IPS-20b (cell line): Measurements from ENCODE around the gene MAN2B1.
"Not testable (repeated sequence)": the region's sequence is repeated elsewhere in the genome, so short reads cannot be mapped to it uniquely, and the experiment has no call there.

Experiments
- H3K27ac ChIP-seq: one replicate; pipeline ENCODE4 v1.5.1; 2013; ENCODE audit warnings: low read length
- H3K27me3 ChIP-seq: 2 replicates; pipeline ENCODE4 v1.6.1; 2013; ENCODE audit warnings: mild to moderate bottlenecking, low read length, inconsistent platforms; ENCODE audit not compliant: insufficient read depth
- H3K36me3 ChIP-seq: 2 replicates; pipeline ENCODE4 v1.6.1; 2013; ENCODE audit warnings: low read depth, mild to moderate bottlenecking, inconsistent platforms, low read length, moderate library complexity; ENCODE audit not compliant: insufficient read depth
- H3K4me1 ChIP-seq: 2 replicates; pipeline ENCODE4 v1.6.1; 2013; ENCODE audit warnings: mild to moderate bottlenecking, control low read depth, inconsistent platforms, low read length, moderate library complexity; ENCODE audit not compliant: insufficient read depth
- H3K4me3 ChIP-seq: 2 replicates; pipeline ENCODE4 v1.5.1; 2013; ENCODE audit warnings: mild to moderate bottlenecking, low read length, inconsistent platforms
- H3K9ac ChIP-seq: 2 replicates; pipeline ENCODE4 v1.6.1; 2013; ENCODE audit warnings: low read depth, mild to moderate bottlenecking, inconsistent platforms, low read length, moderate library complexity
- H3K9me3 ChIP-seq: 2 replicates; pipeline ENCODE4 v1.6.1; 2013; ENCODE audit warnings: mild to moderate bottlenecking, low read depth, low read length, inconsistent platforms; ENCODE audit not compliant: insufficient read depth

MAN2B1 gene

DNA sequence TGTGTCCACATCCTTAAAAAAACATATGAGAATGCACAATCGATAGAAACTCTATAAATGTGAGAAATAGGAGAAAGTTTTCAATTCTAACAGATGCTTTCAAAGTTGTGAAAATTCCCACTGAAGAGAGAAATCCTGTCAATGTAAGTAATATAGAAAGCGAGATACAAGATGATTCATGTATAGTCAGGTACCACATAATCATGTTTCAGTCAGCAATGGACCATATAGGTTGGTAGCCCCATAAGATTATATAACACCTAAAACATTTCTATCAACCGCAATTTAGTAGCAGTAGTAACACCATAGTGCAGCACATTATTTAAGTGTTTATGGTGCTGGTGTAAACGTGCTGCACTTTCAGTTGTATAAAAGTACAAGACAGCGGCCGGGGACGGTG is 37.3 kb downstream of the MAN2B1 start:
- Histone ChIP-seq H3K36me3 (peaks cover 69% of the 10 kb centered on the region), H3K4me1 (no peaks in the 10 kb centered on the region), H3K9ac (no peak overlapping the region), H3K4me3 (no peak overlapping the region), H3K27ac (no peak overlapping the region), H3K9me3 (peaks cover 50% of the 10 kb centered on the region), H3K27me3 (no peaks in the 10 kb centered on the region)

GRCh38 chr19:12628040-12629022 is 38.2 kb downstream of the MAN2B1 start:
- no peaks in the 10 kb centered on the region for H3K4me1 ChIP-seq
- peaks cover 50% of the 10 kb centered on the region for H3K9me3 ChIP-seq
- H3K4me3 ChIP-seq: peak overlapping the region; percentile 9; the same call in 1 of the 2 replicates
- no peak overlapping the region for H3K27ac ChIP-seq
- H3K27me3 ChIP-seq: no peaks in the 10 kb centered on the region
- no peak overlapping the region for H3K9ac ChIP-seq
- peaks cover 78% of the 10 kb centered on the region for H3K36me3 ChIP-seq

GRCh38 chr19:12626958-12627357 is 39.6 kb downstream of the MAN2B1 start:
- no peaks in the 10 kb centered on the region for H3K4me1 ChIP-seq
- H3K4me3 ChIP-seq: no peak overlapping the region
- peaks cover 80% of the 10 kb centered on the region for H3K36me3 ChIP-seq
- H3K27ac ChIP-seq: no peak overlapping the region
- H3K9me3 ChIP-seq: peaks cover 50% of the 10 kb centered on the region
- no peaks in the 10 kb centered on the region for H3K27me3 ChIP-seq
- H3K9ac ChIP-seq: no peak overlapping the region

DNA sequence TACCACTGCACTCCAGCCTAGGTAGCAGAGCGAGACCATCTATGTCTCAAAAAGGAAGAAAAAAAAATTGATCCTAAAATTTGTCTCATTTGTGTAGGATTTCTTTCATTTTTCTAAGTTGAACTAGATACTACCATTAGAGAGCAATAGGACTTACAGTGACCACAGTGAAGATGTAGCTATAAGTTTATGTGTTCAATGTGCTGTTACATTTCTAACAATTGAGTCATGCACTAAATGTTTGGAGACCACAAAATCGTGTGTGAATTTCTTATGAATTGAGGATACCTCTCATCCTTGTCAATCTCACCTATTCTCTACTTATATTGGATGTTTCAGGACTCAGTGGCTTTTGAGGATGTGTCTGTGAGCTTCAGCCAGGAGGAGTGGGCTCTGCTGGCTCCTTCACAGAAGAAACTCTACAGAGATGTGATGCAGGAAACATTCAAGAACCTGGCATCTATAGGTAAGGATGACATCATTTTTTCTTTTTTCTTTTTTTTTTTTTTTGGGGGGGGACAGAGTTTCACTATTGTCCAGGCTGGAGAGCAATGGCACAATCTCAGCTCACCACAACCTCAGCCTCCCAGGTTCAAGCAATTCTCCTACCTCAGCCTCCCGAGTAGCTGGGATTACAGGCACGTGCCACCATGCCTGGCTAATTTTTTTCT is 43.0 kb downstream of the MAN2B1 start:
- H3K4me1 ChIP-seq: no peaks in the 10 kb centered on the region
- H3K4me3 ChIP-seq: no peak overlapping the region
- H3K9ac ChIP-seq: no peak overlapping the region
- peaks cover 53% of the 10 kb centered on the region for H3K36me3 ChIP-seq
- H3K27ac ChIP-seq: no peak overlapping the region
- no peaks in the 10 kb centered on the region for H3K27me3 ChIP-seq
- H3K9me3 ChIP-seq: peaks cover 33% of the 10 kb centered on the region

GRCh38 chr19:12621253-12622024 is 45.1 kb downstream of the MAN2B1 start:
- not testable (repeated sequence) for H3K27ac ChIP-seq, H3K9ac ChIP-seq, H3K4me1 ChIP-seq, H3K4me3 ChIP-seq, H3K27me3 ChIP-seq
- peaks cover 33% of the 10 kb centered on the region for H3K36me3 ChIP-seq
- peaks cover 14% of the 10 kb centered on the region for H3K9me3 ChIP-seq

GRCh38 chr19:12617646-12618045 is 48.9 kb downstream of the MAN2B1 start:
- no peak overlapping the region for H3K9ac ChIP-seq
- H3K27me3 ChIP-seq: no peaks in the 10 kb centered on the region
- H3K9me3 ChIP-seq: peaks cover 6% of the 10 kb centered on the region; the same call in 1 of the 2 replicates
- H3K4me3 ChIP-seq: no peak overlapping the region
- H3K4me1 ChIP-seq: no peaks in the 10 kb centered on the region
- no peak overlapping the region for H3K27ac ChIP-seq
- H3K36me3 ChIP-seq: peaks cover 15% of the 10 kb centered on the region

DNA sequence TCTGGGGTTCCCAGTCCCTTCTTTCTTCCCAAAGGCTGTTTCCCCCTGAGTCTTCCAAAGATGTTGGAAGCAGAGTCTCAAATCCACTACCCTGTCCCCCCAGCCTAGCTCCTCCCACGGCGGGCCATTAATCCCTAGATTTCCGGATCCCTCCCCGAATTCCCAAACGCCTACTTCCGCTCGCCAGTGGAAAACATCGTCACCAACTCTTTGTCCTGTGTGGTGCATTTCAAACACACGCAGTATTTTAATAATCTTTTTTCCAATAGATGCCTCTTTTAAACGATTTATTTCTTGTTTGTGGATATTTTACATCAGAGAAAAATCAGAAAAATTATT is 55.2 kb downstream of the MAN2B1 start:
- H3K9me3 ChIP-seq: no peaks in the 10 kb centered on the region
- H3K27me3 ChIP-seq: no peaks in the 10 kb centered on the region
- H3K4me3 ChIP-seq: peak overlapping the region; percentile 93
- no peaks in the 10 kb centered on the region for H3K4me1 ChIP-seq
- H3K9ac ChIP-seq: peak overlapping the region; percentile 90
- H3K27ac ChIP-seq: peak overlapping the region; percentile 4
- H3K36me3 ChIP-seq: peaks cover 25% of the 10 kb centered on the region

- H3K27ac ChIP-seq: peak within 1 kb of the TSS; percentile 4
- no peaks in the 10 kb centered on the region for H3K27me3 ChIP-seq
- peaks cover 25% of the 10 kb centered on the region for H3K36me3 ChIP-seq
- peak within 1 kb of the TSS; percentile 90 for H3K9ac ChIP-seq
- H3K4me1 ChIP-seq: no peaks in the 10 kb centered on the region
- H3K9me3 ChIP-seq: no peaks in the 10 kb centered on the region
- H3K4me3 ChIP-seq: peak within 1 kb of the TSS; percentile 93
These were observed 55.8 kb downstream of the MAN2B1 start, which contains the start of the genes ZNF490 and ZNF791 for GRCh38 chr19:12610540-12611360. Gene ZNF490, minus strand, starts transcription at chr19:12610813. Its CDS starts 133 bp downstream, at chr19:12610680. Gene ZNF791, plus strand, starts transcription at chr19:12610920. Its CDS starts 160 bp downstream, at chr19:12611080.

DNA sequence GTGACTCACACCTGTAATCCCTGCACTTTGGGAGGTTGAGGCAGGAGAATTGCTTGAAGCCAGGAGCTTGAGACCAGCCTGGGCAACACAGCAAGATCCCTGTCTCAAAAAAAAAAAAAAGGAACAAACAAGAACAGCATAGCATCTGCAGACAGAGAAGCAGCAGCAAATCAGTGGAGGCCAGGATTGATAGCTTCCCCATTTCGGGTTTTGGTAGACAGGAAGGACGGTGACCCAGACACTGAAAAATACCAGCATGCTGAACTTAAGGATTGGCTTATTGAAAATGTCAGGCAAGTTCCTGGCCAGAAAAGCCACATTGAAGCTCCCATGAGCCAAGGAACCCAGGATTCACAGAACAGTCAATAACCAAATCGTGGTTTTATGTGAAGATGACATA is 58.9 kb downstream of the MAN2B1 start:
- no peak overlapping the region for H3K9ac ChIP-seq
- H3K4me3 ChIP-seq: no peak overlapping the region
- H3K27ac ChIP-seq: no peak overlapping the region
- no peaks in the 10 kb centered on the region for H3K9me3 ChIP-seq
- H3K36me3 ChIP-seq: peaks cover 10% of the 10 kb centered on the region; the same call in 1 of the 2 replicates
- no peaks in the 10 kb centered on the region for H3K27me3 ChIP-seq
- H3K4me1 ChIP-seq: no peaks in the 10 kb centered on the region

GRCh38 chr19:12606796-12607195 is 59.7 kb downstream of the MAN2B1 start:
- Histone ChIP-seq H3K9me3 (no peaks in the 10 kb centered on the region), H3K27ac (no peak overlapping the region), H3K4me3 (no peak overlapping the region), H3K36me3 (0 out of 2 replicates have a peak, but pooled peaks cover 8% of the 10 kb centered on the region), H3K4me1 (no peaks in the 10 kb centered on the region), H3K27me3 (no peaks in the 10 kb centered on the region), H3K9ac (no peak overlapping the region)
